K562 (cell line): ENCODE measurements around the gene SERTAD2. TPM values are rescaled to one million over a fixed set of nuclear protein-coding genes. Genes with fewer than 3 reads are reported as not detected.

ENCODE experiments used
- ATF6 ChIP-seq: sonication (generic); formaldehyde crosslinking; IDR thresholded peaks from 2 replicates; pipeline ENCODE4 v1.4.0; 2020; ENCODE audit warnings: mild to moderate bottlenecking, missing genetic modification reagents
- CREB3L1 ChIP-seq: fragments of 450-650 bp; IDR thresholded peaks from 2 replicates; pipeline ENCODE4 v1.6.1; 2014; ENCODE audit warnings: low read depth, mild to moderate bottlenecking, moderate library complexity, borderline replicate concordance
- ETV6 ChIP-seq, 3 experiments: fragments of 150-350 bp in 1 of 3; sonication (generic) in 1 of 3; formaldehyde crosslinking in 1 of 3; IDR thresholded peaks; 2 replicates each; pipeline versions ENCODE4 v1.6.1 to v1.8.0; 2014 to 2022; ENCODE audit warnings: borderline replicate concordance in 2 of 3, low read depth in 2 of 3, antibody characterized with exemption in 1 of 3, low read length in 1 of 3, mild to moderate bottlenecking in 1 of 3, missing genetic modification reagents in 1 of 3
- FOXJ3 ChIP-seq: sonication (generic); formaldehyde crosslinking; IDR thresholded peaks from 2 replicates; pipeline ENCODE4 v1.4.0; 2020; ENCODE audit warnings: mild to moderate bottlenecking, missing genetic modification reagents
- KDM2B ChIP-seq: fragments of 250-450 bp; sonication (Bioruptor Pico); IDR thresholded peaks from 2 replicates; pipeline ENCODE4 v1.8.0; 2021; ENCODE audit warnings: mild to moderate bottlenecking, moderate library complexity
- KLF1 ChIP-seq: fragments of 450-650 bp; IDR thresholded peaks from 2 replicates; pipeline ENCODE4 v1.6.1; 2016; ENCODE audit warnings: missing genetic modification characterization, missing compliant biosample characterization
- RFX1 ChIP-seq: fragments of 450-650 bp; IDR thresholded peaks from 2 replicates; pipeline ENCODE4 v1.6.1; 2016; ENCODE audit warnings: mild to moderate bottlenecking, moderate library complexity
- STAT5A ChIP-seq: IDR thresholded peaks from 2 replicates; pipeline ENCODE4 v1.6.1; 2012; ENCODE audit warnings: low read length, inconsistent platforms, borderline replicate concordance
- TCF3 ChIP-seq: sonication (generic); formaldehyde crosslinking; IDR thresholded peaks from 2 replicates; pipeline ENCODE4 v1.4.0; 2020; ENCODE audit warnings: mild to moderate bottlenecking, missing genetic modification reagents
- XRCC4 ChIP-seq: IDR thresholded peaks from one replicate; pipeline ENCODE4 v1.6.1; 2011; ENCODE audit not compliant: insufficient read depth, insufficient read length; ENCODE audit errors: extremely low read depth
- ZNF76 ChIP-seq: fragments of 250-450 bp; sonication (Bioruptor Pico); IDR thresholded peaks from 2 replicates; pipeline ENCODE4 v1.4.0; 2020; ENCODE audit warnings: mild to moderate bottlenecking, moderate library complexity, borderline replicate concordance
- polyA plus RNA-seq, 8 experiments: library from polyadenylated mRNA; depleted of rRNA in 4 of 8; stranded (reverse) in 5 of 8; unstranded in 3 of 8; fragments of >200 nt; fragmentation: Nextera tagmentation in 2 of 8; fragmentation: Illumina TruSeq in 1 of 8; extraction: Ambion mirVana in 2 of 8; extraction: Trizol in 1 of 8; gene quantifications; 2 replicates each; pipeline versions ENCODE4 v1.2.1 to v1.2.3, GENCODE V29; 2011 to 2014; ENCODE audit warnings: inconsistent platforms in 1 of 8, missing spikeins in 1 of 8
- total RNA-seq, 7 experiments: library from RNA; depleted of rRNA in 6 of 7; stranded (reverse); fragments of >200 nt in 6 of 7; fragmentation: Illumina TruSeq in 2 of 7; extraction: Trizol in 2 of 7; gene quantifications; 2 replicates each; pipeline versions ENCODE4 v1.2.1 to v1.2.3, GENCODE V29; 2011 to 2021; ENCODE audit warnings: low replicate concordance in 1 of 7
- TF ChIP-seq, protein P1 (sequence below), 2 experiments: IDR thresholded peaks; 2 replicates each; pipeline ENCODE4 v1.6.1; 2012; ENCODE audit warnings: improper control_type of control experiment in 2 of 2, low read depth in 2 of 2, low read length in 2 of 2, borderline replicate concordance in 1 of 2
- TF ChIP-seq, protein P2 (sequence below): fragments of 450-650 bp; IDR thresholded peaks from 2 replicates; pipeline ENCODE4 v1.6.1; 2016
- TF ChIP-seq, protein P3 (sequence below): fragments of 450-650 bp; formaldehyde crosslinking; IDR thresholded peaks from 2 replicates; pipeline ENCODE4 v1.4.0; 2022; ENCODE audit warnings: missing genetic modification characterization
- TF ChIP-seq, protein P4 (sequence below): fragments of 450-650 bp; IDR thresholded peaks from 2 replicates; pipeline ENCODE4 v1.6.1; 2016; ENCODE audit warnings: borderline replicate concordance

The SERTAD2 gene
- total and polyA plus RNA-seq, 9 of the 15 experiments (the other 6 are each of a cell fraction or from before 2014, with no cell fraction given): 3.0 to 12.5 (median 6.1) TPM

GRCh38 chr2:64646007-64646880 is 7.5 kb downstream of the SERTAD2 start (continued):
- TF ChIP-seq CREB3L1 (no peak), ZNF76 (no peak), XRCC4 (no peak), KLF1 (tag) (no peak), ATF6 (CRISPR knock-in tag) (no peak), STAT5A (no peak), FOXJ3 (CRISPR knock-in tag) (no peak), ETV6 (IDR thresholded peaks at IDR 0.05; ENCODE audit: borderline replicate concordance in 1 of 2, low read depth in 2 of 2, low read length in 1 of 2) (no peak), ETV6 (CRISPR knock-in tag; IDR thresholded peaks at IDR 0.05; ENCODE audit: borderline replicate concordance) (no peak), KDM2B (no peak), TCF3 (CRISPR knock-in tag) (peak; percentile 5; the same call in 1 of the 2 replicates), RFX1 (no peak)
- TF ChIP-seq, protein P1, sequence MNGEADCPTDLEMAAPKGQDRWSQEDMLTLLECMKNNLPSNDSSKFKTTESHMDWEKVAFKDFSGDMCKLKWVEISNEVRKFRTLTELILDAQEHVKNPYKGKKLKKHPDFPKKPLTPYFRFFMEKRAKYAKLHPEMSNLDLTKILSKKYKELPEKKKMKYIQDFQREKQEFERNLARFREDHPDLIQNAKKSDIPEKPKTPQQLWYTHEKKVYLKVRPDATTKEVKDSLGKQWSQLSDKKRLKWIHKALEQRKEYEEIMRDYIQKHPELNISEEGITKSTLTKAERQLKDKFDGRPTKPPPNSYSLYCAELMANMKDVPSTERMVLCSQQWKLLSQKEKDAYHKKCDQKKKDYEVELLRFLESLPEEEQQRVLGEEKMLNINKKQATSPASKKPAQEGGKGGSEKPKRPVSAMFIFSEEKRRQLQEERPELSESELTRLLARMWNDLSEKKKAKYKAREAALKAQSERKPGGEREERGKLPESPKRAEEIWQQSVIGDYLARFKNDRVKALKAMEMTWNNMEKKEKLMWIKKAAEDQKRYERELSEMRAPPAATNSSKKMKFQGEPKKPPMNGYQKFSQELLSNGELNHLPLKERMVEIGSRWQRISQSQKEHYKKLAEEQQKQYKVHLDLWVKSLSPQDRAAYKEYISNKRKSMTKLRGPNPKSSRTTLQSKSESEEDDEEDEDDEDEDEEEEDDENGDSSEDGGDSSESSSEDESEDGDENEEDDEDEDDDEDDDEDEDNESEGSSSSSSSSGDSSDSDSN (IDR thresholded peaks at IDR 0.05; ENCODE audit: borderline replicate concordance in 1 of 2, low read depth in 2 of 2, low read length in 2 of 2): peak in 1 of 2 experiments; percentile 65; a peak in 1 of 4 replicates
- TF ChIP-seq, protein P2, sequence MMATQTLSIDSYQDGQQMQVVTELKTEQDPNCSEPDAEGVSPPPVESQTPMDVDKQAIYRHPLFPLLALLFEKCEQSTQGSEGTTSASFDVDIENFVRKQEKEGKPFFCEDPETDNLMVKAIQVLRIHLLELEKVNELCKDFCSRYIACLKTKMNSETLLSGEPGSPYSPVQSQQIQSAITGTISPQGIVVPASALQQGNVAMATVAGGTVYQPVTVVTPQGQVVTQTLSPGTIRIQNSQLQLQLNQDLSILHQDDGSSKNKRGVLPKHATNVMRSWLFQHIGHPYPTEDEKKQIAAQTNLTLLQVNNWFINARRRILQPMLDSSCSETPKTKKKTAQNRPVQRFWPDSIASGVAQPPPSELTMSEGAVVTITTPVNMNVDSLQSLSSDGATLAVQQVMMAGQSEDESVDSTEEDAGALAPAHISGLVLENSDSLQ: no peak
- TF ChIP-seq, protein P3, sequence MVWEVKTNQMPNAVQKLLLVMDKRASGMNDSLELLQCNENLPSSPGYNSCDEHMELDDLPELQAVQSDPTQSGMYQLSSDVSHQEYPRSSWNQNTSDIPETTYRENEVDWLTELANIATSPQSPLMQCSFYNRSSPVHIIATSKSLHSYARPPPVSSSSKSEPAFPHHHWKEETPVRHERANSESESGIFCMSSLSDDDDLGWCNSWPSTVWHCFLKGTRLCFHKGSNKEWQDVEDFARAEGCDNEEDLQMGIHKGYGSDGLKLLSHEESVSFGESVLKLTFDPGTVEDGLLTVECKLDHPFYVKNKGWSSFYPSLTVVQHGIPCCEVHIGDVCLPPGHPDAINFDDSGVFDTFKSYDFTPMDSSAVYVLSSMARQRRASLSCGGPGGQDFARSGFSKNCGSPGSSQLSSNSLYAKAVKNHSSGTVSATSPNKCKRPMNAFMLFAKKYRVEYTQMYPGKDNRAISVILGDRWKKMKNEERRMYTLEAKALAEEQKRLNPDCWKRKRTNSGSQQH: no peak
- TF ChIP-seq, protein P4, sequence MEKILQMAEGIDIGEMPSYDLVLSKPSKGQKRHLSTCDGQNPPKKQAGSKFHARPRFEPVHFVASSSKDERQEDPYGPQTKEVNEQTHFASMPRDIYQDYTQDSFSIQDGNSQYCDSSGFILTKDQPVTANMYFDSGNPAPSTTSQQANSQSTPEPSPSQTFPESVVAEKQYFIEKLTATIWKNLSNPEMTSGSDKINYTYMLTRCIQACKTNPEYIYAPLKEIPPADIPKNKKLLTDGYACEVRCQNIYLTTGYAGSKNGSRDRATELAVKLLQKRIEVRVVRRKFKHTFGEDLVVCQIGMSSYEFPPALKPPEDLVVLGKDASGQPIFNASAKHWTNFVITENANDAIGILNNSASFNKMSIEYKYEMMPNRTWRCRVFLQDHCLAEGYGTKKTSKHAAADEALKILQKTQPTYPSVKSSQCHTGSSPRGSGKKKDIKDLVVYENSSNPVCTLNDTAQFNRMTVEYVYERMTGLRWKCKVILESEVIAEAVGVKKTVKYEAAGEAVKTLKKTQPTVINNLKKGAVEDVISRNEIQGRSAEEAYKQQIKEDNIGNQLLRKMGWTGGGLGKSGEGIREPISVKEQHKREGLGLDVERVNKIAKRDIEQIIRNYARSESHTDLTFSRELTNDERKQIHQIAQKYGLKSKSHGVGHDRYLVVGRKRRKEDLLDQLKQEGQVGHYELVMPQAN: no peak
